Kidney epithelial cell (primary cell): ENCODE data around the gene FXR2. TPM values are rescaled to one million over a fixed set of nuclear protein-coding genes. Genes with fewer than 3 reads are reported as not detected.

Experiments
- DNase-seq: peaks from one replicate; pipeline ENCODE4 v3.0.0-alpha.2; 2010; ENCODE audit warnings: low read depth
- H3K27me3 ChIP-seq: 2 replicates; pipeline ENCODE4 v1.6.0; 2011; ENCODE audit warnings: low read length; ENCODE audit not compliant: control insufficient read depth, insufficient read depth
- H3K36me3 ChIP-seq: 2 replicates; pipeline ENCODE4 v1.5.1; 2011; ENCODE audit warnings: low read length; ENCODE audit not compliant: control insufficient read depth, insufficient read depth
- H3K4me3 ChIP-seq: 2 replicates; pipeline ENCODE4 v1.5.1; 2011; ENCODE audit warnings: low read depth, mild to moderate bottlenecking, control low read depth, low read length
- CTCF ChIP-seq: IDR thresholded peaks from 2 replicates; pipeline ENCODE4 v1.5.1; 2011; ENCODE audit warnings: mild to moderate bottlenecking, moderate library complexity, low read length, control low read depth, inconsistent platforms; ENCODE audit not compliant: insufficient read depth, poor library complexity, severe bottlenecking
- total RNA-seq: library from RNA; depleted of rRNA; stranded (reverse); fragments of >200 nt; gene quantifications from 2 replicates; pipeline ENCODE4 v1.2.3, GENCODE V29; 2015

Gene FXR2
- total RNA-seq, 1 donor from 2014 or later: 45.7 TPM

GRCh38 chr17:7561028-7561575, 53.6 kb downstream of the FXR2 start:
- Histone ChIP-seq H3K27me3 (no peaks in the 10 kb centered on the region), H3K36me3 (peaks cover 2% of the 10 kb centered on the region), H3K4me3 (peak overlapping the region; percentile 83)
- no peak for DNase-seq
- peak; percentile 94 for TF ChIP-seq CTCF

GRCh38 chr17:7560172-7561027, 54.3 kb downstream of the FXR2 start:
- H3K4me3 ChIP-seq: no peak overlapping the region
- peaks cover 1% of the 10 kb centered on the region for H3K36me3 ChIP-seq
- TF ChIP-seq CTCF: peak; percentile 85
- H3K27me3 ChIP-seq: no peaks in the 10 kb centered on the region
- no peak for DNase-seq

DNA sequence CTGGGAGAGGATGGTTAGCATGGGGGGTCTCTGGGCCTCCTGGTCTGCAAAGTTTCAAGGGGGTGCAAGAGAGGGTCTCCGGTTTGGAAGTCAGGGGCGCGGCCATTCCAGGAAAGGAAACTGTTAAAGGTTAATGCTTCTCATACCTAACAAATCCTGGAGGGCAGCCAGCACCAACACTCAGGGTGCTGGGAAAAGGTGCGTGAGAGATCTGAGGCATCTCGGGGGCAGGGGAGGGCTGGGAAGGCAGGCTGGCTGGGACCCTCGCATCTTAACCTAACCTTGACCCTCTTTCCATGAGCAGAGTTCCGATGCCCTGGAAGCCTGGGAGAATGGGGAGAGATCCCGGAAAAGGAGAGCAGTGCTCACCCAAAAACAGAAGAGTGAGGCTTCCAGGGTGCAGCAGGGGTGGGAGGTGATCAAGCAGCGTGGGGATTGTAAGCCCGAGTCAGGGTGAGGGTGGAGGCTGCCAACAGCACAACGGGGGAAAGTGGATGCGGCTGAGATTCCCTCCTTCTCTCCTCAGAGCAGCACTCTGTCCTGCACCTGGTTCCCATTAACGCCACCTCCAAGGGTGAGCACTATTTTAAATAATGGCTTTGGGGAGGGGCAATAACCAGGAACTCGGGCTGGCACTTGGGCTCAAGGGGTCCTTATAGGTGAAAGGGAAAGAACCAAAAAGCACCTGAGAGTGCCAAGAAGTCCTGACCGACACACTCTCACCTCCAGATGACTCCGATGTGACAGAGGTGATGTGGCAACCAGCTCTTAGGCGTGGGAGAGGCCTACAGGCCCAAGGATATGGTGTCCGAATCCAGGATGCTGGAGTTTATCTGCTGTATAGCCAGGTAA, 55.2 kb downstream of the FXR2 start:
- Histone ChIP-seq H3K4me3 (no peak overlapping the region), H3K27me3 (no peaks in the 10 kb centered on the region), H3K36me3 (no peaks in the 10 kb centered on the region)
- no peak for TF ChIP-seq CTCF
- no peak for DNase-seq

GRCh38 chr17:7558544-7559319, 56.0 kb downstream of the FXR2 start, which contains the start of gene TNFSF13:
Gene TNFSF13 (plus strand): TSS chr17:7558750. CDS start chr17:7559040, 290 bp downstream.
- Histone ChIP-seq H3K4me3 (no peak within 1 kb of the TSS), H3K36me3 (no peaks in the 10 kb centered on the region), H3K27me3 (no peaks in the 10 kb centered on the region)
- TF ChIP-seq CTCF: no peak
- DNase-seq: no peak

DNA sequence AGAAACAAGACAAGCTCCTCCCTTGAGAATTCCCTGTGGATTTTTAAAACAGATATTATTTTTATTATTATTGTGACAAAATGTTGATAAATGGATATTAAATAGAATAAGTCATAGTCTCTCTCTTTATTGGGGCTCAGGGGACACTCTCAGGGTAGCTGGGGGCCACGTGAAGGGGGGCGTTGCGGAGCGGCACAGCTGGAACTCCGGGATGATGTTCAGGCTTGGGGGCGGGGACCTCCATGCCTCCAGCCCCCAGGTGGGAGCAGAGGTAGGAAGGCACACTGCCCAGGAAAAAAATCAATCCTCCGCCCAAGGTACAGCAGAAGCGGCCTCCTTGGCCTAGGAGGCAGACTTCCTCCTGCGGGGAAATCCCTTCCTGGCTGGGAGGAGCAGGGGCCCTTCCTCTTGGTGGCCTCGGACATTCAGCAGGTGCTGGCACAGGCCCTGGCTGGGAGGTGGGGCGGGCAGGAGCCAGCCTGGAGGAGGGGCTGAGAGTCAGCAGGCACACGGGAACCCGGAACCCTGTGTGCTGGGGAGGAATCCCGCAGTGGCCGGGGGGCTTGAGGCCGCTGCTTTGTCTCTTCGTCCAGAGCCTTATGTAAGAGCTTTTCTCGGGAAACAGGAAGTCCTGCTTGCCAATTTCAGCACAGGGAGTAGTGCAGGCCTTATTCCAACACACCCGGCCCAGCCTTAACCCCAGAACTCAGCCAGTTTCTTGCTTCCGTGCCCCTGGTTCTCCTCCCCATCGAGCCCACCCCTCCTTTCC, 56.7 kb downstream of the FXR2 start:
- TF ChIP-seq CTCF: no peak
- no peak for DNase-seq
- no peak overlapping the region for H3K4me3 ChIP-seq
- H3K27me3 ChIP-seq: no peaks in the 10 kb centered on the region
- H3K36me3 ChIP-seq: no peaks in the 10 kb centered on the region
